Brain microvascular endothelial cell (primary cell): ENCODE results near the gene ADGRG1.

Experiments
- DNase-seq: peaks from one replicate; pipeline ENCODE4 v3.0.0-alpha.2; 2020
- H3K27ac ChIP-seq: fragments of 250-450 bp; sonication (Bioruptor Pico); 2 replicates; pipeline ENCODE4 v1.5.1; 2020; ENCODE audit warnings: mild to moderate bottlenecking, moderate library complexity
- H3K27me3 ChIP-seq: fragments of 250-450 bp; sonication (Bioruptor Pico); replicated peaks from 2 replicates; pipeline ENCODE4 v1.5.1; 2020; ENCODE audit warnings: mild to moderate bottlenecking
- H3K36me3 ChIP-seq: fragments of 250-450 bp; sonication (Bioruptor Pico); replicated peaks from 2 replicates; pipeline ENCODE4 v1.5.1; 2020; ENCODE audit warnings: mild to moderate bottlenecking
- H3K4me3 ChIP-seq: 2 replicates; pipeline ENCODE4 v1.5.1; 2011; ENCODE audit warnings: low read depth, mild to moderate bottlenecking, control low read depth, low read length, moderate library complexity
- in situ Hi-C: cut with HindIII; loops from 2 replicates; pipeline ENCODE4 v1.10.0; 2017; ENCODE audit warnings: low sequenced_read_pairs, low pct_ligation_motif_present
- TF ChIP-seq, protein P1 (sequence below): IDR thresholded peaks from 2 replicates; pipeline ENCODE4 v1.5.1; 2011; ENCODE audit warnings: low read depth, mild to moderate bottlenecking, moderate library complexity, low read length, control low read depth, inconsistent platforms; ENCODE audit errors: missing control alignments

Gene ADGRG1

DNA sequence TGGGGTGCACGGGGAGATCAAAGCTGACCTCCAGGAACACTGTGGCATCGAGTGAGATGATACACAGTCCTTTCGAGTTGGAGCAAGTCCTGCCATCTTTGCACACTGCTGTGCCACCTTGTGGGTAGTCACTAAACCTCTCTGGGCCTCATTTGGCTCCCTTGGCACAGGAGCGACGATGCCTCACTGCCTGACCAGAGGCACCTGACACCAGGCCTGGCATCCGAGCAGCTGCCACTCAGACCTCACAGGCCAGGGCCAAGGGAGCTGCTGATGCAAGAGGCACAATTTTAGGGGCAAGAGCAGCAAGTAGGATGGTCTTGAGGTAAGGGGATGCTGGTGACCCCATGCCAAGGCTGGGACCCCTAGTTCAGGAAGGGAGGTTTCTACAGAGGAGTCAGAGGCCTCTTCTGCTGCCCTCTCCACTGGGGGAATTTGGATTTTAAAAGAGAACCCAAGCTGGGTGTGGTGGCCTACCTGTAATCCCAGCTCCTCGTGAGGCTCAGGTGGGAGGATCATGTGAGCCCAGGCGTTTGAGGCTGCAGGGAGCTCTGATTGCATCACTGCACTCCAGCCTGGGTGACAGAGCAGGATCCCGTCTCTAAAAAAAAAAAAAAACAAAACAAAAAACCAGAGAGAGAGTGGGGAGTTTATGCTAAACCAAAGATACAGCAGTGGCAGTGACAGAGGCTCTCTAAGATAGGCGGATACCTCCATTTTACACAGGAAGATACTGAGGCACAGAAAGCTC lies 6.7 kb upstream of the ADGRG1 start:
- no peak overlapping the region for H3K27ac ChIP-seq
- TF ChIP-seq, protein P1, sequence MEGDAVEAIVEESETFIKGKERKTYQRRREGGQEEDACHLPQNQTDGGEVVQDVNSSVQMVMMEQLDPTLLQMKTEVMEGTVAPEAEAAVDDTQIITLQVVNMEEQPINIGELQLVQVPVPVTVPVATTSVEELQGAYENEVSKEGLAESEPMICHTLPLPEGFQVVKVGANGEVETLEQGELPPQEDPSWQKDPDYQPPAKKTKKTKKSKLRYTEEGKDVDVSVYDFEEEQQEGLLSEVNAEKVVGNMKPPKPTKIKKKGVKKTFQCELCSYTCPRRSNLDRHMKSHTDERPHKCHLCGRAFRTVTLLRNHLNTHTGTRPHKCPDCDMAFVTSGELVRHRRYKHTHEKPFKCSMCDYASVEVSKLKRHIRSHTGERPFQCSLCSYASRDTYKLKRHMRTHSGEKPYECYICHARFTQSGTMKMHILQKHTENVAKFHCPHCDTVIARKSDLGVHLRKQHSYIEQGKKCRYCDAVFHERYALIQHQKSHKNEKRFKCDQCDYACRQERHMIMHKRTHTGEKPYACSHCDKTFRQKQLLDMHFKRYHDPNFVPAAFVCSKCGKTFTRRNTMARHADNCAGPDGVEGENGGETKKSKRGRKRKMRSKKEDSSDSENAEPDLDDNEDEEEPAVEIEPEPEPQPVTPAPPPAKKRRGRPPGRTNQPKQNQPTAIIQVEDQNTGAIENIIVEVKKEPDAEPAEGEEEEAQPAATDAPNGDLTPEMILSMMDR, result no peak
- H3K27me3 ChIP-seq, result no peaks in the 10 kb centered on the region
- no peaks in the 10 kb centered on the region for H3K36me3 ChIP-seq
- in situ Hi-C loops, result no loop called here
- H3K4me3 ChIP-seq, result no peak overlapping the region
- DNase-seq, result no peak

DNA sequence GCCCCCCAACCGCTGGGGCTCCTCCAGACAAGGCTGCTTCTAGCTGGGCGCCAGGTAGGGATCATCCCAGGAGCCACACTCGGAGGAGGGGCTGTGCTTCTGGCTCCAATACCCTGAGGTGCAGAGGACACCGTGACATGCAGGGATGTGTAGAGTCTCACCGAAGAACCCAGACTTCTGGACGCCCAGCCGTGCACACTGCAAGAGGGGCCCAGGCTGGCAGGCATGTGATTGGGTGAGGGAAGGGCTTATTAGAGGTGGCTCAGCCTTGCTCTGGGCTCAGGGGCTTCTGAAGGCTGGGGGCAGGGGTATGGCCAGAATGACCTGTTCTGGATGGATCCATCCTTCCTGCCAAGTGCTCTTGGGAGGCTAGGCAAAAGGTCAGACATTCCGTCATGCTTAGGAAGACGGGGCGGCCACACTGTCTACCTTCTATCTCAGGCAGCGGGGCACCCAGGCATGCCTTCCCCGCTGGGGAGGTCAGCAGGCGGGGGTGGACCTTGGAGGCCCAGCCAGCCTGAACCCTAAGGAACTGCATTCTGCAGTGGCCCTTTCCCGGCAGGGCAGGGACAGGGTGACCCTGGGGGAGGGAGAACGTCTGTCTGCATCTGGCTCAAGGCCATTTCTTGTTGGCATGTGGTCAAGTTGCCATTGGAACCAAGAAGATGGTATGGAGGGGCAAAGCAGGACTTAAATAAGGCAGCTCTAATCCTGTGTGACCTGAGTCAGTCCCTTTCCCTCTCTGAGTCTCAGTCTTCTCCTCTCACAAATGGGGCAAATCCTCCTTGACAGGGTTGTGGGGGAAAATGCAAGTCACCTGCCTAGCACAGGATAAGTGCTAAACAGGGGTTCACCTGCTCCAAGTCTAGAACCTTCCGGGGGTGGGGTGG lies 5.8 kb upstream of the ADGRG1 start:
- TF ChIP-seq, protein P1, result no peak
- in situ Hi-C loops, result no loop called here
- Histone ChIP-seq H3K4me3 (no peak overlapping the region), H3K36me3 (no peaks in the 10 kb centered on the region), H3K27ac (no peak overlapping the region), H3K27me3 (no peaks in the 10 kb centered on the region)
- peak; percentile 15 for DNase-seq

DNA sequence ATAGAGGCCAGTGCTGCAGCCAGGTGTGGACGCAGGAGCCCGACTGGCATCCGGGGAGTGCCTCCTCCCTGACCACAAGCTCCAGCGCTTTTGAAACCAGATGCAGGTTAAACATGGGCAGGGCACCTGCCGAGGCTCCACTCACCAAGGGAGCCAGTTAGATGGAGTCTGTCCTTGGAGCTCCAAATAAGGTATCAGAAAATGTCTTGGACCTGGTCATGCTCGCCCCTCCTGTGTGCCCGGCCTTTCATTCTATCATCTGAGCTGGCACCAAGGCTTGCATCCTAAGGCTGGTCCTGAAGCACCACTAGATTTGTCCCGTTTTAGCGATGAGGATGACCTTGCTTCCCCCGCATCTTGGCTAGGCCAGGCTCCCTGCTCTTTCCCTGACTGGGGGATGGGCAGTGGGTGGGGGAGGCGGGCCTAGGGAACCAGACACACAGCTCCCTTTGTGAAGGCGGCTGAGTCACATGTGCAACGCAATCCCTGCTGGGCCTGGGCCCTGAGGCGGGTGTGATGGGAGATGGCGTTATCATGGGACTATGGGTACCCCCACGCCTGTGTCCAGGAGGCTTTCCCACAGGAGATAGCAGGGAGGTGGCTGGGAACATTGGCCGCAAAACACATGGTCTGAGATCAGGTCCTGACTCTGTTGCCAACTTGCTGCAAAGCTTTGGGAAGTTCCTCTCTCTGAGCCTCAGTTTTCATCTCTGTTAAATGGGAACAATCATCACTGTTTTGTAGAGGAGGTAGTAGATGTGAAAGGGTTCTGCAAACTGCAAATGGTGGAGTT lies 5.0 kb upstream of the ADGRG1 start:
- TF ChIP-seq, protein P1, result no peak
- Histone ChIP-seq H3K27ac (no peak overlapping the region), H3K4me3 (no peak overlapping the region), H3K27me3 (no peaks in the 10 kb centered on the region), H3K36me3 (no peaks in the 10 kb centered on the region)
- in situ Hi-C loops, result no loop called here
- peak; percentile 63 for DNase-seq

DNA sequence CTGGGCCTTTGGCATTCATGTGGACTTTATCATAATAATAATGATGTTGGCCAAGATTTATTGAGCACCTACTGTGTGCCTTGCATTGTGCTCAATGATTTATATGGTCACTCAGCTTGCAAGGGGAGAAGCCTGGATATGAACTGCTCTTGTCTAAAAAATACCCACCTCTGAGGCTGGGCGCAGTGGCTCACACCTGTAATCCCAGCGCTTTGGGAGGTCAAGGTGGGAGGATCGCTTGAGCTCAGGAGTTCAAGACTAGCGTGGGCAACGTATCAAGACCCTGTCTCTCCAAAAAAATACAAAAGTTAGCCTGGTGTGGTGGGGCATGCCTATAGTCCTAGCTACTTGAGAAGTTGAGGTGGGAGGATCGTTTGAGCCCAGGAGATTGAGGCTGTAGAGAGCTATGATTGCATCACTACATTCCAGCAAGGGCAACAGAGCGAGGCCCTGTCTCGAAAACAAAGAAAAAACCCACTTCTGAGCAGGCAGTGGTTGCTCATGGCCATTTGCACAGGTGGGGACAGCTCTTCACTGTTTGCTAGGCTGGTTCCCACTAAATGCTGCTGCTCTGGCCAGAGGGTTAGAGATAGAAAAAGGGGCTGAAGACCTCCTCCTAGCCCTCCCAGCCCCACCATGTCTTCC lies 4.3 kb upstream of the ADGRG1 start:
- Histone ChIP-seq H3K27me3 (no peaks in the 10 kb centered on the region), H3K27ac (no peak overlapping the region), H3K4me3 (no peak overlapping the region), H3K36me3 (no peaks in the 10 kb centered on the region)
- TF ChIP-seq, protein P1, result no peak
- peak; percentile 16 for DNase-seq
- in situ Hi-C loops, result no loop called here

DNA sequence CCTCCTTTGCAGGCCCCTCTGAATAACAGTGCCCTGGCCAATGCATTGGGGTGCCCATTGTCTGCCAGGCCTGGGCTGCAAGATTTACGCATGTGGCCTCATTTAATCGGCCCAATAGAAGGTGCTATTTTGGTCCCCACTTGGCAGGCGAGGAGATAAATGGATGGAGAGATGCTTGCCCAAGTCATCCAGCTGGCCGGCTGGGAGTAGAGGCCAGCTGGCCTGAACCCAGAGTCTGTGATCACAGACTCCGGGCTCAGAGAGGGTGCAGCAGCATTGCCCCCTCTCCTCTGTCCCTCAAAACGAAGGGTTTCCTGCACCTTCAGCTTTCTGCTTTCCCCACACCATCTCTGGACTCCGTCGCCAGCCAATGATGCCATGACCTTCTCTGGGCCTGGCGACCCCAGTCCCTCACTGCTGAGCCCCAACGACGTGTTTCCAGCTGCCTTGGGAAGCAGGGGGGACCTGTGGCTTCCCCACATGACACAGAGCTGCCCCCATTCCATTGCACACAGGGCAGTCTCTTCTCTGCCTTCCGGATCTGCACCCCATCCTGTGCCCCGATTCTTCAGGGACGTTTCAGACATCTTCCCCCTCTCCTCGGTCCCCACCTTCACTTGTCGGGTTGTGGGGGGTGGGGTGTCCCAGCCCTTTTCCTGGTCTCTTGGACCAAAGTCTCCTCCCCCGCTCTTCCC lies 3.5 kb upstream of the ADGRG1 start:
- TF ChIP-seq, protein P1, result no peak
- in situ Hi-C loops, result no loop called here
- Histone ChIP-seq H3K27me3 (no peaks in the 10 kb centered on the region), H3K36me3 (no peaks in the 10 kb centered on the region), H3K27ac (no peak overlapping the region), H3K4me3 (no peak overlapping the region)
- DNase-seq, result no peak
